CD14-positive monocyte (primary cell): ENCODE measurements around the gene SLAMF9. TPM values are rescaled to one million over a fixed set of nuclear protein-coding genes. Genes with fewer than 3 reads are reported as not detected.

ENCODE experiments used
- DNase-seq, 3 donors: peaks; one replicate each; pipeline ENCODE4 v3.0.0-alpha.2; 2011 to 2022
- H2AFZ ChIP-seq: 2 replicates; pipeline ENCODE4 v1.6.0; 2012; ENCODE audit warnings: mild to moderate bottlenecking, low read depth, low read length, inconsistent platforms; ENCODE audit not compliant: insufficient read depth, poor library complexity, severe bottlenecking
- H3K27ac ChIP-seq, 2 donors: 1 replicate in 1 of 2; 2 replicates in 1 of 2; pipeline ENCODE4 v1.5.1; 2012 to 2013; ENCODE audit warnings: low read length in 2 of 2, control low read depth in 1 of 2, inconsistent platforms in 1 of 2, low read depth in 1 of 2, mild to moderate bottlenecking in 1 of 2
- H3K27me3 ChIP-seq, 2 donors: one replicate each; pipeline versions ENCODE4 v1.6.0 to v1.6.1; 2011 to 2013; ENCODE audit warnings: low read length in 2 of 2; ENCODE audit not compliant: control insufficient read depth in 2 of 2, insufficient read depth in 2 of 2
- H3K36me3 ChIP-seq, 2 donors: replicated peaks in 1 of 2; 1 replicate in 1 of 2; 2 replicates in 1 of 2; pipeline versions ENCODE4 v1.5.1 to v1.6.1; 2012 to 2013; ENCODE audit warnings: low read length in 2 of 2, control low read depth in 1 of 2, inconsistent platforms in 1 of 2, mild to moderate bottlenecking in 1 of 2; ENCODE audit not compliant: insufficient read depth in 2 of 2, control insufficient read depth in 1 of 2
- H3K4me1 ChIP-seq, 2 donors: 1 replicate in 1 of 2; 2 replicates in 1 of 2; pipeline versions ENCODE4 v1.5.1 to v1.6.1; 2012 to 2013; ENCODE audit warnings: low read length in 2 of 2, control low read depth in 1 of 2, inconsistent platforms in 1 of 2, mild to moderate bottlenecking in 1 of 2, moderate library complexity in 1 of 2; ENCODE audit not compliant: insufficient read depth in 2 of 2, control insufficient read depth in 1 of 2
- H3K4me2 ChIP-seq: replicated peaks from 2 replicates; pipeline ENCODE3; 2012; ENCODE audit warnings: low read length, moderate library complexity, mild to moderate bottlenecking; ENCODE audit not compliant: poor library complexity, severe bottlenecking; ENCODE audit errors: extremely low read depth
- H3K4me3 ChIP-seq, 3 experiments: fragments of 200-600 bp in 1 of 3; sonication (generic) in 1 of 3; replicated peaks in 1 of 3; 1 replicate in 2 of 3; 2 replicates in 1 of 3; pipeline ENCODE4 v1.5.1; 2011 to 2013; ENCODE audit warnings: low read length in 3 of 3, mild to moderate bottlenecking in 3 of 3, control low read depth in 2 of 3, low read depth in 2 of 3, inconsistent platforms in 1 of 3, moderate library complexity in 1 of 3
- H3K79me2 ChIP-seq: 2 replicates; pipeline ENCODE4 v1.6.0; 2012; ENCODE audit warnings: mild to moderate bottlenecking, control low read depth, inconsistent platforms, low read length, moderate library complexity; ENCODE audit not compliant: insufficient read depth
- H3K9ac ChIP-seq: 2 replicates; pipeline ENCODE4 v1.6.0; 2017; ENCODE audit warnings: low read length, mild to moderate bottlenecking; ENCODE audit not compliant: insufficient read depth, poor library complexity, severe bottlenecking
- H3K9me3 ChIP-seq, 2 donors: replicated peaks in 1 of 2; 1 replicate in 1 of 2; 2 replicates in 1 of 2; pipeline versions ENCODE4 v1.5.1 to v1.6.1; 2012 to 2013; ENCODE audit warnings: low read length in 2 of 2, control low read depth in 1 of 2; ENCODE audit not compliant: control insufficient read depth in 1 of 2, insufficient read depth in 1 of 2
- H4K20me1 ChIP-seq: 2 replicates; pipeline ENCODE4 v1.6.0; 2012; ENCODE audit warnings: mild to moderate bottlenecking, low read length, control low read depth, moderate library complexity; ENCODE audit not compliant: insufficient read depth
- H3K27ac Mint-ChIP-seq, 7 donors: one replicate each; pipeline ENCODE4 v1.8.0; 2020; ENCODE audit warnings: mild to moderate bottlenecking in 7 of 7, mixed read lengths in 7 of 7, moderate library complexity in 6 of 7, inconsistent platforms in 2 of 7
- H3K27me3 Mint-ChIP-seq, 3 donors: one replicate each; pipeline ENCODE4 v1.8.0; 2021 to 2022; ENCODE audit warnings: low read depth in 3 of 3, mild to moderate bottlenecking in 3 of 3, mixed read lengths in 3 of 3, moderate library complexity in 3 of 3, inconsistent platforms in 1 of 3
- H3K36me3 Mint-ChIP-seq, 2 donors: one replicate each; pipeline ENCODE4 v1.8.0; 2020; ENCODE audit warnings: mixed read lengths in 2 of 2, inconsistent platforms in 1 of 2, mild to moderate bottlenecking in 1 of 2
- H3K4me1 Mint-ChIP-seq: one replicate; pipeline ENCODE4 v1.8.0; 2020; ENCODE audit warnings: mild to moderate bottlenecking, mixed read lengths
- H3K4me3 Mint-ChIP-seq, 2 donors: one replicate each; pipeline ENCODE4 v1.8.0; 2020; ENCODE audit warnings: mild to moderate bottlenecking in 2 of 2, mixed read lengths in 2 of 2, moderate library complexity in 1 of 2
- H3K9me3 Mint-ChIP-seq, 7 donors: one replicate each; pipeline ENCODE4 v1.8.0; 2020 to 2022; ENCODE audit warnings: mixed read lengths in 7 of 7, mild to moderate bottlenecking in 6 of 7, moderate library complexity in 6 of 7, inconsistent platforms in 2 of 7
- WGBS: methylation state at CpG from one replicate; pipeline ENCODE4 v1.1.5; 2013; ENCODE audit warnings: missing lambda C conversion rate; ENCODE audit not compliant: insufficient coverage; 5-methylcytosine and 5-hydroxymethylcytosine counted together
- intact Hi-C, 2 donors: fragments of 100-400 bp; cut with micrococcal nuclease; formaldehyde crosslinking; loops; one replicate each; pipeline versions ENCODE4 v1.15.0 to v1.15.1; 2023
- polyA plus RNA-seq, 3 donors: library from polyadenylated mRNA; depleted of rRNA in 1 of 3; unstranded in 2 of 3; stranded (reverse) in 1 of 3; fragments of 300-500 nt in 2 of 3; fragments of >200 nt in 1 of 3; fragmentation: Illumina TruSeq in 2 of 3; gene quantifications; 1 replicate in 2 of 3; 2 replicates in 1 of 3; pipeline ENCODE4 v1.2.3, GENCODE V29; 2012 to 2021
- TF ChIP-seq, protein P1 (sequence below): fragments of 200-600 bp; IDR thresholded peaks from one replicate; pipeline ENCODE4 v1.8.0; 2022; ENCODE audit warnings: antibody characterized with exemption, mild to moderate bottlenecking

Gene SLAMF9
- polyA plus RNA-seq, 3 donors: 0.17 TPM; not detected in 2

DNA sequence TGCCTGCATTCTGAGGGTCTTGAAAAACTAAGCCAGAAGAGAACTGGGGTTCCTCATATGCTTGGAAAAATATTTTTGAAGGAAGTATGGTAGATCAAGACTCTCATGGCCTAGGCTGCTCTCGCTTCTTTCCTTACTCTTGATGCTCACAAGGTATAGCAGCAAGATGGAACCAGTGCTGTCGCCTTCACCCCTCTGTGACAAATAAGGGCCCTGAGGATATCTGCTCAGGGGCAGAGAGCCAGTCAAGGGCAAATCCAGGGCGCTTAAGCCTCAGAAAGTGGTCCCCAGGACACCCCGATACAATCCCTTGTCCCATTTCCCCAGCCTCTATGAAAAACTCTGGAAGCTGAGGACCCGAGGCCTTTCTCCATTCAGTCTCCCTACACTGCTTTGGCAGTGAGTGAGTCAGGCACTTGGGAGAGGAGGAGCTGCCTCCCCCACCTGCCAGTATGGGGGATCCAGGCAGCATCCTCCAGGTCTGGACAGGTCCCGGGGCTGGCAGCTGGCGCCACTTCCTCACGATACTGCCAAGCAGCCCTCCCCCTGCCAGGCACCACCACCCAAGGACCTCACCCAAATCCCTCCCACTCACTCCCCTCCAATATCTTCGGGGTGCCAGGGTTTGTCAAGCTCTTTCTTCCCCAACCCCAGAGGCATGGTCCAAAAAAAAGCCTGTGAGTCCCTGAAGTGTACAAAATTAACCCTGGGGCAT, 10.0 kb downstream of the SLAMF9 start:
- no peaks in the 10 kb centered on the region for H3K9me3 ChIP-seq
- H3K27ac ChIP-seq: no peak overlapping the region
- H3K4me1 Mint-ChIP-seq: peaks cover 48% of the 10 kb centered on the region
- no peak overlapping the region for H3K4me3 ChIP-seq
- H3K9me3 Mint-ChIP-seq: peaks cover 0 to 8% (median 0%) of the 10 kb centered on the region in 7 donors
- no peak overlapping the region for H3K9ac ChIP-seq
- H3K27me3 Mint-ChIP-seq: peaks cover 19 to 33% (median 23%) of the 10 kb centered on the region in 3 donors
- H3K27me3 ChIP-seq: peaks cover 6 to 23% of the 10 kb centered on the region in 2 donors
- 72% methylated on average over 4 of the region's 9 CpGs for WGBS
- peaks cover 21 to 36% of the 10 kb centered on the region in 2 donors for H3K4me1 ChIP-seq
- no peak overlapping the region for H2AFZ ChIP-seq
- no peaks in the 10 kb centered on the region for H3K36me3 ChIP-seq
- H3K27ac Mint-ChIP-seq: peak overlapping the region in 1 of 7 donors; percentile 21
- no peak overlapping the region for H3K4me2 ChIP-seq
- peaks cover 0 to 13% of the 10 kb centered on the region in 2 donors for H3K36me3 Mint-ChIP-seq
- intact Hi-C loops: no loop called here
- H4K20me1 ChIP-seq: no peaks in the 10 kb centered on the region
- DNase-seq: peak in 1 of 3 donors; percentile 4
- peak overlapping the region in 1 of 2 donors; percentile 83 for H3K4me3 Mint-ChIP-seq
- peaks cover 35% of the 10 kb centered on the region for H3K79me2 ChIP-seq
- TF ChIP-seq, protein P1, sequence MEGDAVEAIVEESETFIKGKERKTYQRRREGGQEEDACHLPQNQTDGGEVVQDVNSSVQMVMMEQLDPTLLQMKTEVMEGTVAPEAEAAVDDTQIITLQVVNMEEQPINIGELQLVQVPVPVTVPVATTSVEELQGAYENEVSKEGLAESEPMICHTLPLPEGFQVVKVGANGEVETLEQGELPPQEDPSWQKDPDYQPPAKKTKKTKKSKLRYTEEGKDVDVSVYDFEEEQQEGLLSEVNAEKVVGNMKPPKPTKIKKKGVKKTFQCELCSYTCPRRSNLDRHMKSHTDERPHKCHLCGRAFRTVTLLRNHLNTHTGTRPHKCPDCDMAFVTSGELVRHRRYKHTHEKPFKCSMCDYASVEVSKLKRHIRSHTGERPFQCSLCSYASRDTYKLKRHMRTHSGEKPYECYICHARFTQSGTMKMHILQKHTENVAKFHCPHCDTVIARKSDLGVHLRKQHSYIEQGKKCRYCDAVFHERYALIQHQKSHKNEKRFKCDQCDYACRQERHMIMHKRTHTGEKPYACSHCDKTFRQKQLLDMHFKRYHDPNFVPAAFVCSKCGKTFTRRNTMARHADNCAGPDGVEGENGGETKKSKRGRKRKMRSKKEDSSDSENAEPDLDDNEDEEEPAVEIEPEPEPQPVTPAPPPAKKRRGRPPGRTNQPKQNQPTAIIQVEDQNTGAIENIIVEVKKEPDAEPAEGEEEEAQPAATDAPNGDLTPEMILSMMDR: no peak

GRCh38 chr1:159943278-159943640, 10.8 kb downstream of the SLAMF9 start:
- peaks cover 0 to 8% (median 0%) of the 10 kb centered on the region in 7 donors for H3K9me3 Mint-ChIP-seq

More at GRCh38 chr1:159943278-159943640, 10.8 kb downstream of the SLAMF9 start:
- DNase-seq: no peak
- Histone ChIP-seq H3K9ac (no peak overlapping the region), H3K79me2 (peaks cover 44% of the 10 kb centered on the region), H3K36me3 (no peaks in the 10 kb centered on the region), H3K4me1 (peaks cover 29 to 44% of the 10 kb centered on the region in 2 donors), H3K27ac (no peak overlapping the region), H4K20me1 (no peaks in the 10 kb centered on the region), H2AFZ (no peak overlapping the region), H3K9me3 (no peaks in the 10 kb centered on the region), H3K4me3 (no peak overlapping the region), H3K4me2 (no peak overlapping the region), H3K27me3 (peaks cover 6 to 23% of the 10 kb centered on the region in 2 donors)
- Mint-ChIP-seq H3K27me3 (peaks cover 19 to 33% (median 23%) of the 10 kb centered on the region in 3 donors), H3K36me3 (peaks cover 0 to 12% of the 10 kb centered on the region in 2 donors), H3K27ac (peak overlapping the region in 1 of 7 donors; percentile 33), H3K4me3 (no peak overlapping the region), H3K4me1 (peaks cover 56% of the 10 kb centered on the region)
- TF ChIP-seq, protein P1: no peak
- intact Hi-C loops: no loop called here
- 97% methylated on average over 3 of the region's 5 CpGs for WGBS
